Stimulated activated CD8-positive, alpha-beta memory T cell treated with anti-CD3 and anti-CD28 coated beads, Interleukin-2, amount 100 ng/mL, for 1 hour (primary cell): ENCODE measurements around the gene ACD.
"Not testable (repeated sequence)": the region's sequence is repeated elsewhere in the genome, so short reads cannot be mapped to it uniquely, and the experiment has no call there.

ENCODE experiments used
- DNase-seq, 2 donors: peaks; one replicate each; pipeline ENCODE4 v3.0.0-alpha.2; 2020; ENCODE audit warnings: low read depth in 2 of 2

ACD gene

DNA sequence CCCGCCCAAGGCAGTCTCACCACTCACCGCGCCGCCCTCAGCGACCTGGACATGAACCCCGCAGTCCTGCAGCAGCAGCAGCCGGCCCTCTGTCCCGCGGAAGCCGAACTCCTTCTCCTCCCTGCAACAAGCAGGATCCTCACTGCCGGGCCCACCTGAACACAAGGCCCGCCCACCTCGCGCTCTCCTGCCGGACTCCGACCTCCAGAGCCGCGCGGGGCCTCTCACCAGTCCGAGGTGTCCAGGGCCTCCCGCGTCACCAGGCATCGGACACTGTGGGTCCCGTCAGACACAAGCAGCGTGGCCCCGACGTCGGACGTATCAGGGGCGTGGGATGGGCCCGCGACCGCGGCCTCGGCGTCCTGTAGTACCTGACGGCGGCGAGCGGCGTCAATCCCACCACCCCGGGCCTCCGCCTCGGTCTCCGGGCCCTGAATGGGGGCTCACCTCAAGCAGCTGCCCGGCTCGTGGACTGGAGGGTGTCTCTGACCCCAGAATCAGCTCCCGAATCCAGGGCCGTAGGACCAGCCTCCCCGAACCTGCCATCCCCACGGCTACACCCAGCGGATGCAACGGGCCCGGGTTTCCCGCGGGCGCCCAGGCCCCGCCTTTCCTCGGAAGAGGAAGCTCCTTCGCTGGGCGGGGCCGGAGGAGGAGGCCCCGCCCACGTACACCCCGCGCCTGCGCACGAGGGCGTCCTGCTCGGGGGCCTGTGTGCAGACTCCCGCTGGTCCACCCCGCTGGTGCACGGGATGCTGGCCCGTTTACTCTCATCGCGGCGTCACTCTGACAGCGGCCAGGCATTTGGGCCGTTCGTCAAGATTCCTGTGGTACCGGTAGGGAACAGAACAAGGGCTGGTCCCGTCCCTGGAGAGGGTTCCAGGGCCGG, at the start of gene ACD:
ACD (minus strand) TSS at position 586 of the 889 bp plus-strand sequence; CDS start at position 546, 40 bp downstream.
- peak; percentile 79 to 89 for DNase-seq

DNA sequence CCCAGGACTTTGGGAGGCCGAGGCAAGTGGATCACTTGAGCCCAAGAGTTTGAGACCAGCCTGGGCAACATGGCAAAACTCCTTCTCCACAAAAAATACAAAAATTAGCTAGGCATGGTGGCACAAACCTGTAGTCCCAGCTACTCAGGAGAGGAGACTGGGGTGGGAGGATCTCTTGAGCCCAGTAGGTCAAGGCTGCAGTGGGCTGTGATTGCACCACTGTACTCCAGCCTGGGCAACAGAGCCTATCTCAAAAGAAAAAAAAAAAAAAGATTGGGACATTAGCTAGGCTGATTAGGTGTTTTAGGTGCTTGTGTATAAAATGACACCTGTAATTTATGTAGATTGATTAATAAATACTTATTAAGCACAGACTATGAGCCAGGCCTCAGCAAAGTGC, 49.0 kb upstream of the ACD start:
- DNase-seq: no peak

DNA sequence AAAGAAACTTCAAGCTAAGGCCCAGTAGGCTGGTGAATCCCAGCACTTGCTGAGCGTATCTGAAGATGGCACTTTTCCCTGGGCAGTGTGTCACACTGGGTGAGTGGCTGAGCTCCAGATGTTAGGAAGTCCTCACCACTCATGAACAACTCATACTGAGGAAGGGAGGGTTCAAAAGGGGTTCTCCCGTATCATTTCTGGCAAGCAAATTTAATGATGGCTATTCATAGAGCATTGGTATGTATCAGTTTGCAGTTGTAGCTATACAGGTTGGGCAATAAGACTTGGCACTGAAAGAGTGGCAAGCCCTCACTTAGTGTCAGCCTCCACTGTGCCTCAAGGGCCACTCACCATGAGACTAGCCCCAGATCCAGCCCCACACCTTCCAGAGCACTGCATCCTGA, 48.3 kb upstream of the ACD start:
- DNase-seq: no peak

DNA sequence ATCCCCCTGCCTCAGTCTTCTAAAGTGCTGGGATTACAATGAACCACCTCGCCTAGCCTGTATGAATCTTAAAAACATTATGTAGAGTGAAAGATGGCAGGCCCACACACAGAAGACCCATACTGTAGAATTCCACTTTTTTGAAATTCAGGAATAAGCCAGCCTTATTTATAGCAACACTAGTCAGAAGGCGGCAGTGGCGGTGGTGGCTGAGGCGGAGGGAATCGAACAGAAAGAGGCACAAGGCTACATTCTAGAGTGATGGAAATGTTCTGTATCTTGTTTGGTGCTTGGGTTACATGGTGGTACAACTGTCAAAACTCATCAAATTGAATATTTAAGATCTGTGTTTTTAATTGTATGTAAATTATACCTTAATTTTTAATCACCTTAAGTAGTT, 47.7 kb upstream of the ACD start:
- DNase-seq: no peak

DNA sequence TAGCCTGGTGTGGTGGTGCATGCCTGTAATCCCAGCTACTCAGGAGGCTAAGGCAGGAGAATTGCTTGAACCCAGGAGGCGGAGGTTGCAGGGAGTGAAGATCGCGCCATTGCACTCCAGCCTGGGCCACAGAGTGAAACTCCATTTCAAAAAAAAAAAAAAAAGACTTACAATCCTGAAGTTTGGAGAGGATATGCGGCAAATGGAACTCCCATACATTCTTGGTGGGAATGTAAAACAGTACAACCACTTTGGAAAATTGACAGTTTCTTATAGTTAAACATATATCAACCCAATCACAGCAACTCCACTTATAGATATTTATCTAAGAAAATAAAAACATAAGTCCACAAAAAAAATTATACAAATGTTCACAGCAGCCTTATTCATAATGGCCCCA, 47.1 kb upstream of the ACD start:
- no peak for DNase-seq

DNA sequence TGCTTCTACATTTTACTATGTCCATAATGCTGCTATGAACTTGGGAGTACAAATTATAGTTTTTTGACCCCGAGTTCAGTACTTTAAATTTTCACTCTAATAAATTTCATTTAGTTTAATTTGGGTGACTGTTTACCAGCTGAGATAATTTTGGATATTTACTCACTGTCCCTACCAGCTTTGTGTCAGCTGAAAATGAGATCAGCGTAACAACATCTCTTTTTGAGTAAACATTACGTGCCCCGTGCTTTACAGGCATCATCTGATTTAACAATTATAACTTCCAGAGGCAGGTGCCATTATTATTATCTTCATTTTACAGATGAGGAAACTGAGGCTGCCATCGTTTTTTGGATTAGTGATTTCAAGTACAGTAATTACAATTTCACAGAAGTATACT, 44.0 kb upstream of the ACD start:
- no peak for DNase-seq

DNA sequence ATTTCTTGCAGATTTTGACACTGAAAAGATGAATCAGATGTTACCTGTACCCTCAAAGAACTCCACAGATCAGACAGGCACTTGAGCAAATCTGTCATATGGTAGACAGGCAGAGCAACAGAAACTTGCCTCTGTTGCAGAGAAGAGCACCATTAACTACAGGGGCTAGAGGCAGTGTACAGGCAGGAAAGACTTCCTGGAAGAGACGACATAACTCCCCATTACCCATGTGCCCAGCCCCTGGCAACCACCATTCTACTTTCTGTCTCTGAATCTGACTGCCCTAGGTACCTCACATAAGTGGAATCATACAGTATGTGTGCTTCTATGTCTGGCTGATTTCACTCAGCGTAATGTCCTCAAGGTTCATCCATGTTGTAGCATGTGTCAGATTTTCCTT, 43.6 kb upstream of the ACD start:
- no peak for DNase-seq

DNA sequence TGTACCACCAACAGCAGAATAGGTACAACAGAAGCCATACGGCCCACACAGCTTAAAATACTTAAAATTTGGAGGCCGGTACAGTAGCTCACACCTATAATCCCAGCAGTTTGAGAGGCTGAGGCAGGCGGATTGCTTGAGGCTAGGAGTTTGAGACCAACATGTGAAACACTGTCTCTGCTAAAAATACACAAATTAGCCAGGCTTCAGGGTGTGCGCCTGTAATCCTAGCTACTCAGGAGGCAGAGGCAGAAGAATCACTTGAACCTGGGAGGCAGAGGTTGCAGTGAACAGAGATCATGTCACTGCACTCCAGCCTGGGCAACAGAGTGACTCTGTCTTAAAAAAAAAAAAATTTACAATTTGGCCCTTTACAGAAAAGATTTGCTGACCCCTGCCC, 42.1 kb upstream of the ACD start:
- DNase-seq: no peak

DNA sequence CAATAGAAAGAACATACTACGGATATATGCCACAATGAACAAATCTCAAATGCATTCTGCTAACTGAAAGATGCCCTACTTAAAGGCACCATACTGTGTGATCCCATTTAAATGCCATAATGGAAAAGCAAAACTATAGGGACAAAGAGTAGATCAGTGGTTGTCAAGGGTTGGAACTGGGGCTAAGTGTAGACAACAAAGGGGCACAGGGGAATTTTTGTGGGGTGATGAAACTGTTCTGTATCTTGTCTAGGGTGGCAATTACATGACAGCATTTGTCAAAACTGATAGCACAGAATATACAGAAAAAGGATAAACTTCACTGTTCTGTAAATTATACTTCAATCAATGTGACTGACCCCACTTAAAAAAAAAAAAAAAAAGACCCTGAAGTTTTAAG, 41.4 kb upstream of the ACD start:
- no peak for DNase-seq

DNA sequence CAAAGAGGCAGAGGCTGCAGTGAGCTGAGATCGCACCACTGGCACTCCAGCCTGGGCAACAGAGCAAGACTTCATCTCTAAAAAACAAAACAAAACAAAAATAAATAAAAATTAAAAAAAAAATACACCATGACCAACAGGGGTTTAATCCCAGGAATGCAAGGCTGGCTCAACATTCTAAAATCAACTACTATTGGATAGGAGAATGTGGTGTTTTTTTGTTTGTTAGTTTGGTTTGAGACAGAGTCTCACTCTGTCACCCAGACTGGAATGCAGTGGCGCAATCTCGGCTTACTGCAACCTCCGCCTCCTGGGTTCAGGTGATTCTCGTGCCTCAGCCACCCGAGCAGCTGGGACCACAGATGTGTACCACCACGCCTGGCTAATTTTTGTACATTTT, 39.2 kb upstream of the ACD start:
- DNase-seq: no peak

DNA sequence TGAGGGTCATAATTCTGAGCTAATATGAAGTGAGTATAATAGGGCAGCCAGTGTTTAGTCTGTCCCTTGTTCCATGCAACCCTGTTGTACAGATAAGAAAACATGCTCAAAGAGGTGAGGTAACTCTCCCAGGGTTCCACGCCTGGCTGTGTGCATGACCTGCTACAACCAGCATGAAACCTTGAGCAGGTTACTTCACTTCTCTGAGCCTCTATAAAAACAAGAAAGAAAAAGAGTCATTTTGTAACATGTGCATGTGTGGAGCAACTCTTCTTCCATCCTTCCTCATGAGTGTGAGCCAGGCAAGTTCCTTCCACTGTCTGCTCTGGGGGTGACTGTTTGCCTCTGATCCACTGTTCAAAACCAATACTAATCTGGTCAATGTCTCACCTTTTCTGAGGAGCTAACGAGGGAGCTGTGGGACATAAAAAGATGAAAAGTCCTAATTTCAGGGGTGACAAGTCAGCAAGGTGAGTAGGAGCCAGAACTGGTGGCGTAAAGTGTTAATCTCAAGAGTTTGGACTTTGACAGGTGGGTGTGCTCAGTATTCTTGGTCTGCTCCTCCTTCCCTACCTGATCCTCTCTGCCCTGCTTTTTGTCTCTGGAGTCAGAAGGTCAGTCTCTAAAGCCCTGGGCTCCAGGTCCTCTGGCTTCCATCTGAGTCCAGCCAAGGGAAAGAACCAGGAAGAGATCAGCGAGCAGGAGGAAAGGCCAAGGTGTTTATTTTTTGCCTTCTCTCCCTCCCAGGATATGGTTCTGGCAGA, 37.5 kb upstream of the ACD start:
- DNase-seq: no peak

DNA sequence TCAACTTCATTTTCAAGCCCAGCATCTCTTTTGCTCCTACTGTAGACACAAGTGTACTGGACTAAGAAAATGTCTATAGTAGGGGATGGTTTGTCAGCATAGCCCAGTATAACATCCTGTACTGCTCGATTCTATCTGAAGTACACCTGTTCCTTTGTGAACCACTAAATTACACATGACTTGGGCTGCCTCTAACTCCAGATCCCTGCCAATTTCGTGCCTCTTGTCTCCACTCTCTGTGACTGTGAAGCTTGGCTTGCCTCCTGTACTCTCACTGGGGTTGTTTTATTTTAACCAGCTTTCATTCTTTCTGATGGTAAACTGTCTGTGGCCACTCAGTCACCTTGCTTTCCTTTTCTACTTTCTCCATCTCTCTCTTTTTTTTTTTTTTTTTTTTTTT, 34.6 kb upstream of the ACD start:
- no peak for DNase-seq

DNA sequence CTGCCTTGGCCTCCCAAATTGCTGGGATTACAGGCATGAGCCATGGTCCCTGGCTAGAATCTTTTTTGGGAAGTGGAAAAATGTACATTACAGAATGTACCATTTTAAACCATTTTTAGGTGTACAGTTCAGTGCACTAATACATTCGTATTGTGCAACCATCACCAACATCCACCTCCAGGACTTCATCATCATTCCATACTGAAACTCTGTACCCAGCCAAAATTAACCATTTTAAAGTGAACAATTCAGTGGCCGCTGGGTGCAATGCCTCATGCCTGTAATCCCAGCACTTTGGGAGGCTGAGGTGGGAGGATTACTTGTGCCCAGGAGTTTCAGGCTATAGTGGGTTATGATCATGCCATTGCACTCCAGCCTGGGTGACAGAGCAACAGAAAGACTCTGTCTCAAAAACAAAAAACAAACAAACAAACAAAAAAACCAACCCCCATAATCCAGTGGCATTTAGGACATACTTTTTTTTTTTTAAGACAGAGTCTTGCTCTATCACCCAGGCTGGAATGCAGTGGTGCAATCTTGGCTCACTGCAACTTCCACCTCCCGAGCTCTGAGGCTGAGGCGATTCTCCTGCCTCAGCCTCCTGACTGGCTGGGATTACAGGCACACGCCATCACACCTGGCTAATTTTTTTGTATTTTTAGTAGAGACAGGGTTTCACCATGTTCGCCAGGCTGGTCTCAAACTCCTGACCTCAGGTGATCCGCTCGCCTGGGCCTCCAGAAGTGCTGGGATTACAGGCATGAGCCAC, 33.6 kb upstream of the ACD start:
- DNase-seq: not testable (repeated sequence)

DNA sequence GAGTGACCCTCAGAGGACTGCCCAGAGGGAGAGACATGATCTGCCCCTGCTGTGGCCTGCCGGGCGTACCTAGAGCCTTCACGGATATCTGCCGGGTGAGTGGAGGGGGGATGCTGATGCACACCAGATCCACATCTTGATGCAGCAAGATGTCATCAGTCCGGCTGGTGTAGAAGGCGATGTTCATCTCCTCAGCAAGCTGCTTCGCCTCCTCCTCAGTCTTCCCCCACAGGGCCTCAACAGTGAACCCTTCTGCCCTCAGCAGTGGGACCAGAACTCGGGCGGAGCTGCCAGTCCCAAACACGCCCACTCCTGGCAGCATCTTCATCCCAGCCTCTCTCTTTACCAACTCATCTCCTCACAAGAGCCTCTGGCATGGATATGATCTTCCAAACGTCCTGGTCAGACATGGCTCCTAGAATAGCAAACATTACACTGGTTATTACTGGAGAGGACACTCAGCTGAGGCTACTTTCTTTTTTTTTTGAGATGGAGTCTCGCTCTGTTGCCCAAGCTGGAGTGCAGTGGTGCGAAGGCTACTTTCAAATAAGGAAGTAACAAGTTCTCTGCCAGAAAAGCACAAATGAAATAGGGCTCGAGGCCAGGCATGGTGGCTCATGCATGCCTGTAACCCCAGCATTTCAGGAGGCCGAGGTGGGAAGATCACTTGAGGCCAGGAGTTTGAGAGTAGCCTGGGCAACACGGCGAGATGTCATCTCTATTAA, 25.5 kb upstream of the ACD start:
- no peak for DNase-seq

DNA sequence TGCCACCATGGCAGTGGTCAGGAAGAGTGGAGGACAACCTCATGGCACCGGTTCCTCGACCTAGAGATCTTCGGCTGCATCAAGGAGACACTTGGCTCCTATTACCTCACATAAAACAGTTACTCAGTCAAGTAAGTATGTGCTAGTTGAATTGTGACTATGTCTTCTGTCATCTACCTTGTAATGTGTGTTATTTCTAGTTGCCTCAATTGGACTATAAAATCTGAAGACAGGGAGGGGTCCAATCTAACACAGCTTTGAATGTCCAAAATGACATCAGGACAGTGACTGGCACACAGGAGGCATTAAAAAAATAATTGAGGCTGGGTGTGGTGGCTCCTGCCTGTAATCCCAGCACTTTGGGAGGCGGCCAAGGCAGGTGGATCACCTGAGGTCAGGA, 23.7 kb upstream of the ACD start:
- no peak for DNase-seq

DNA sequence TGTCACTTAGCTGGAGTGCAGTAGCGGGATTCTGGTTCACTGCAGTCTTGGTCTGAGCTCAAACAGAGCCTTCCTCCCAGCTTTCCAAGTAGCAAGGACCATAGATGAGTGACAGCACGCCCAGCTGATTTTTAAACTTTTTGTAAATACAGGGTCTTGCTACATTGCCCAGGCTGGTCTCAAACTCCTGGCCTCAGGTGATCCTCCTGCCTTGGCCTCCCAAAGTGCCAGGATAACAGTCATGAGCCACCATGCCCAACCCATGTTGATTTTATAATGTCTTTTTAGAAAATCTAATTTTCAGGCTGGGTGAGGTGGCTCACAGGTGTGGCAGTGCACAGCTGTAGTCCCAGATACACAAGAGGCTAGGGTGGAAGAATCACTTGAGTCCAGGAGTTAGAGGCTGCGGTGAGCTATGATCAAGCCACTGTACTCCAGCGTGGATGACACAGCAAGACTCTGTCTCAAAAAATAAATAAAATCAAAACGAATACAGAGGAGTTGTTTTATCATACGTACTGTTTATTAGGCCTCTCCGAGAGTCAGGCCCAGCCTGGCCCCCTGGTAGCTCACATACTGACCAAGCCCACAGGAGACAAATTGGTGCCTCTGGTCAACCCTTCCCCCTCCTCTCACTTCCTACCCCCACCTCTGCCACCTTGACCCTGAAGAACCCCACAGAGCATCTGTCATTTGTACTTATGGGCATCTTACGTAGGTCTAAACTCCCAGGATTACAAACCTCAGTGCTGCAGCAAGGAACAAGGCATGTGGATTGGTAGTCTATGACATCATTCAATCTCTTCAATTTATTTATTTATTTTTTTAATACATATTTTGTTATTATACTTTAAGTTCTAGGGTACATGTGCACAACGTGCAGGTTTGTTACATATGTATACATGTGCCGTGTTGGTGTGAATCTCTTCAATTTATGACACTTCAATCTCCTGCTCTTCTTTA, 20.2 kb upstream of the ACD start:
- no peak for DNase-seq

DNA sequence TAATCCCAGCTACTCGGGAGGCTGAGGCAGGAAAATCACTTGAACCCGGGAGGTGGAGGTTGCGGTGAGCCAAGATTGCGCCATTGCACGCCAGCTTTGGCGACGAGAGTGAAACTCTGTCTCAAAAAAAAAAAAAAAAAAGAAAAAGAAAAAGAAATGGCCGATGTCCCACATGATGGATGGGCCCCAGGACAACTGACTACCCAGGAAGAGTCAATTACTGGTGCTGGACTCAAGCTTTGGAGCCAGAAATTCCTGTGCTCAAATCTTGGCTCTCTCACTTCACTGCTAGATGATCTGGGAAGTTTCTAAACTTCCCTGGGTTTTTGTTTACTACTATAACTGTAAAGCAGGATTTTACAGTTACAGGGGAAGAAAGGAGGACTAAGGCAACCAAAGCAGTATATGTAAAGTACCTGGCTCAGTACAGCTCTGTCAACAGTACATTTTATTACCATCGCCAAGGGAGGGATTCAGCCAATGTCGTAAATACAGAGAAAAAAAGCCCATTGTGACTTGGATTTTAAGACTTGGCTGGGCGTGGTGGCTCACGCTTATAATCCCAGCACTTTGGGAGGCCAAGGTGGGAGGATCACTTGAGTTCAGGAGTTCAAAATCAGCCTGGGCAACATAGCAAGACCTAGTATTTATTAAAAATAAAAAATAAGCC, 18.4 kb upstream of the ACD start:
- DNase-seq: no peak

DNA sequence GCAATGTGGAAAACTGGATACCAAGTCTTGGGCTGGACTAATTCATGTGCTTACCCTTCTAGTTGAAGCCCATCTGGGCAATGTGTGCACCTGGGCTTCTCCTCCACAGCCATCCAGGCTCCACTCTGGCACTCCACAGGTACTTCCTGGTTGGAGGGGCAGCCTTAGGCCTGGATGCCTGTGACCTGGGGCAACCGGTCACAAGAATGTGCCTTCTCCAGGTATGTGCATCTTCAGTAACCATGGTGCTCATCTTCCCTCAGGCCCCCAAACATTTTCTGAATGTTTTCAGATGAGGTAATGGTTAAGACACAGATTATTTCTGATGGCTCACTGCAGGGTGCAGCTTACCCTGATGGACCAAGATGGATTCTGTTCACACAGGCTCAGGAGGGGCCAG, 17.7 kb upstream of the ACD start:
- no peak for DNase-seq

DNA sequence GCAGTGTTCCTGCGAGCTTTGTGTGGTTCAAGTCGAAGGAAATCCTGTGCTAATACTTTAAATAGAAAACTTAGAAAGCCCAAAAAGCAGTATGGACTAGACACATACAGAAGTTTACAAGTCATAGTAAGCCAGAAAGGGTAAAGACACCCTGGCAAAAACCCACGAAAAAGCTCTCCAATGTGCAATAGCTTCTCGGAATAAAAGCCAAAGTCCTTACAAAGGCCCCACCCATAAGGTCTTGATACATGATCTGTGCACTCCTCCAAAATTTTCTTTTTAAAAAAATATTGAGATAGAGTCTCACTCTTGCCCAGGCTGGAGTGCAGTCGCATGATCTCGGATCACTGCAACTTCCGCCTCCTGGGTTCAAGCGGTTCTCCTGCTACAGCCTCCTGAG, 16.9 kb upstream of the ACD start:
- no peak for DNase-seq

DNA sequence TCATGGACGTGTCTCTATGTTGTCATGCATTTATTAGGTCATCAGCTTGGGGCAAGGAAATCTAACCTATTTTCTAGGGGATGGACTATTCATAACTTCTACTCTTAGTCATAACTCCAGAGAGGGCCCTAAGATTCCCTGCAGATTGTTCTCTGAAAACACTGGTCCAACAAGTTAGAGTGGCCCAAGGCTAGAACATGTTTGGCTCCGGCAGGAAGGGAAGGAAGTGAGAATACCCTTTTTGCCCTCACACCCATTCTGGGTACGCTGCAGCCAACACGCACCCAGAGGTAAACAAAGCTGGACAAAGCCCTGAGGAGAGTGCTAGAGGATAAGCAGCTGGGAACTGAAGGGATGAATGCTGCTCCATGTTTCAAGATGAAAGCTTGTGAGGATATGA, 16.5 kb upstream of the ACD start:
- DNase-seq: no peak
